Caco-2 (cell line): Measurements from ENCODE around the gene PRND. TPM values are rescaled to one million over a fixed set of nuclear protein-coding genes. Genes with fewer than 3 reads are reported as not detected.

Source experiments
- BruUV-seq: library from RNA; stranded (reverse); fragments of 400-500 nt; replicated peaks from 2 replicates; lab custom pipeline; 2021; lab: Mats Ljungman, UMichigan
- CTCF ChIA-PET: fragments of 300-600 bp; sonication (Branson Sonifier 250); formaldehyde crosslinking; loops from one replicate; lab custom pipeline; 2022; ENCODE audit warnings: antibody characterized with exemption; lab: Charles Lee
- POLR2A ChIA-PET: fragments of 300-600 bp; sonication (Branson Sonifier 250); formaldehyde crosslinking; loops from one replicate; lab custom pipeline; 2022; ENCODE audit warnings: antibody characterized with exemption; lab: Charles Lee
- DNase-seq, 2 experiments: peaks; one replicate each; pipeline versions ENCODE4 v3.0.0 to v3.0.0-alpha.2; 2020 to 2022
- H3K27me3 ChIP-seq: replicated peaks from 2 replicates; pipeline ENCODE4 v1.6.0; 2011; ENCODE audit warnings: low read length; ENCODE audit not compliant: control insufficient read depth, insufficient read depth
- H3K36me3 ChIP-seq: 2 replicates; pipeline ENCODE4 v1.5.1; 2011; ENCODE audit warnings: low read length; ENCODE audit not compliant: control insufficient read depth, insufficient read depth
- H3K4me1 ChIP-seq: fragments of 250-450 bp; sonication (Bioruptor Pico); 2 replicates; pipeline ENCODE4 v1.5.1; 2020; ENCODE audit warnings: mild to moderate bottlenecking
- H3K4me3 ChIP-seq: 2 replicates; pipeline ENCODE4 v1.5.1; 2011; ENCODE audit warnings: low read depth, mild to moderate bottlenecking, control low read depth, low read length
- H3K9me3 ChIP-seq: fragments of 250-450 bp; sonication (Bioruptor Pico); 2 replicates; pipeline ENCODE4 v1.5.1; 2020; ENCODE audit warnings: mild to moderate bottlenecking, moderate library complexity
- H3K27ac Mint-ChIP-seq: one replicate; pipeline ENCODE4 v1.8.0; 2022; ENCODE audit warnings: mixed read lengths; ENCODE audit not compliant: unreplicated experiment
- H3K27me3 Mint-ChIP-seq: one replicate; pipeline ENCODE4 v1.8.0; 2022; ENCODE audit warnings: mixed read lengths; ENCODE audit not compliant: insufficient read depth, unreplicated experiment
- H3K36me3 Mint-ChIP-seq: one replicate; pipeline ENCODE4 v1.8.0; 2022; ENCODE audit warnings: mild to moderate bottlenecking, mixed read lengths; ENCODE audit not compliant: insufficient read depth, unreplicated experiment
- H3K4me1 Mint-ChIP-seq: one replicate; pipeline ENCODE4 v1.8.0; 2022; ENCODE audit warnings: low read depth, mixed read lengths; ENCODE audit not compliant: unreplicated experiment
- H3K4me3 Mint-ChIP-seq: one replicate; pipeline ENCODE4 v1.8.0; 2022; ENCODE audit warnings: mild to moderate bottlenecking, moderate library complexity, mixed read lengths; ENCODE audit not compliant: unreplicated experiment
- H3K9me3 Mint-ChIP-seq: one replicate; pipeline ENCODE4 v1.8.0; 2022; ENCODE audit warnings: mixed read lengths; ENCODE audit not compliant: unreplicated experiment
- intact Hi-C: fragments of 100-400 bp; cut with micrococcal nuclease; formaldehyde crosslinking; loops from one replicate; pipeline ENCODE4 v1.10.0; 2022; ENCODE audit not compliant: unreplicated experiment
- total RNA-seq: library from RNA; stranded (reverse); gene quantifications from 2 replicates; pipeline ENCODE4 v1.2.3, GENCODE V29; 2022
- TF ChIP-seq, protein P1 (sequence below), 2 experiments: fragments of 200-600 bp in 1 of 2; IDR thresholded peaks; 1 replicate in 1 of 2; 2 replicates in 1 of 2; pipeline versions ENCODE4 v1.5.1 to v1.8.0; 2011 to 2022; ENCODE audit warnings: antibody characterized with exemption in 1 of 2, control low read depth in 1 of 2, inconsistent platforms in 1 of 2, low read depth in 1 of 2, low read length in 1 of 2, mild to moderate bottlenecking in 1 of 2, moderate library complexity in 1 of 2; ENCODE audit not compliant: insufficient read depth in 1 of 2, severe bottlenecking in 1 of 2, unreplicated experiment in 1 of 2

PRND gene
- total RNA-seq, 1 experiment from 2014 or later, result not detected

DNA sequence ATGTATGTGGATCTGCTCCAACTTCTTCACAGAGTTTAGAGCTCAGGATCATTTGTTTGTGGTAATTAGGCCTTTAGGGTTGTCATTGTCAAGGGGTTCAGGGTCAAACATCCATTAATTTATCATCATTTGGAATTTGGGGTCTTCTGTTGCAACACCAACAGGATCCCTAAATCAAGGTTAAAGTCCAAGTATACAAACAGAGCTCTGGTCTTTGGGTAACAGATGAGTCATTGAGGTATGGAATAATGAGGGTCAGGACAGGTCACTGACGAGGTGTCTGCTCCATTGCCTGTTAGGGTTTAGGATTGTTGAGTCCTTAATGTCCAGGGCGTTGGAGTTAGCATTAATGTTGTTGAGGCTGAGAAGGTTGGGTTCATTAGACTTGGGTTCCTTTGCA lies 47.6 kb downstream of the PRND start:
- Mint-ChIP-seq H3K4me3 (no peak overlapping the region), H3K27me3 (no peaks in the 10 kb centered on the region), H3K4me1 (no peaks in the 10 kb centered on the region), H3K27ac (no peak overlapping the region), H3K36me3 (no peaks in the 10 kb centered on the region), H3K9me3 (peaks cover 32% of the 10 kb centered on the region)
- H3K4me1 ChIP-seq, result no peaks in the 10 kb centered on the region
- TF ChIP-seq, protein P1, sequence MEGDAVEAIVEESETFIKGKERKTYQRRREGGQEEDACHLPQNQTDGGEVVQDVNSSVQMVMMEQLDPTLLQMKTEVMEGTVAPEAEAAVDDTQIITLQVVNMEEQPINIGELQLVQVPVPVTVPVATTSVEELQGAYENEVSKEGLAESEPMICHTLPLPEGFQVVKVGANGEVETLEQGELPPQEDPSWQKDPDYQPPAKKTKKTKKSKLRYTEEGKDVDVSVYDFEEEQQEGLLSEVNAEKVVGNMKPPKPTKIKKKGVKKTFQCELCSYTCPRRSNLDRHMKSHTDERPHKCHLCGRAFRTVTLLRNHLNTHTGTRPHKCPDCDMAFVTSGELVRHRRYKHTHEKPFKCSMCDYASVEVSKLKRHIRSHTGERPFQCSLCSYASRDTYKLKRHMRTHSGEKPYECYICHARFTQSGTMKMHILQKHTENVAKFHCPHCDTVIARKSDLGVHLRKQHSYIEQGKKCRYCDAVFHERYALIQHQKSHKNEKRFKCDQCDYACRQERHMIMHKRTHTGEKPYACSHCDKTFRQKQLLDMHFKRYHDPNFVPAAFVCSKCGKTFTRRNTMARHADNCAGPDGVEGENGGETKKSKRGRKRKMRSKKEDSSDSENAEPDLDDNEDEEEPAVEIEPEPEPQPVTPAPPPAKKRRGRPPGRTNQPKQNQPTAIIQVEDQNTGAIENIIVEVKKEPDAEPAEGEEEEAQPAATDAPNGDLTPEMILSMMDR (IDR thresholded peaks at IDR 0.05; ENCODE audit: insufficient read depth in 1 of 2, low read depth in 1 of 2, low read length in 1 of 2, severe bottlenecking in 1 of 2, unreplicated experiment in 1 of 2), result no peak
- no peaks in the 10 kb centered on the region for H3K36me3 ChIP-seq
- H3K27me3 ChIP-seq, result no peaks in the 10 kb centered on the region
- CTCF ChIA-PET, result interaction anchor here (0.5 kb wide), 1 partner anchor 16 kb away, joined by 4 read pairs; no protein-coding TSS in a partner anchor
- POLR2A ChIA-PET, result no interaction called here
- H3K9me3 ChIP-seq, result peaks cover 21% of the 10 kb centered on the region
- DNase-seq, result no peak
- intact Hi-C loops, result no loop called here
- no TSS peak for BruUV-seq
- no peak overlapping the region for H3K4me3 ChIP-seq

GRCh38 chr20:4770026-4770425 lies 48.3 kb downstream of the PRND start:
- H3K36me3 Mint-ChIP-seq, result no peaks in the 10 kb centered on the region
- TF ChIP-seq, protein P1 (IDR thresholded peaks at IDR 0.05; ENCODE audit: insufficient read depth in 1 of 2, low read depth in 1 of 2, low read length in 1 of 2, severe bottlenecking in 1 of 2, unreplicated experiment in 1 of 2), result no peak
- POLR2A ChIA-PET, result no interaction called here

DNA sequence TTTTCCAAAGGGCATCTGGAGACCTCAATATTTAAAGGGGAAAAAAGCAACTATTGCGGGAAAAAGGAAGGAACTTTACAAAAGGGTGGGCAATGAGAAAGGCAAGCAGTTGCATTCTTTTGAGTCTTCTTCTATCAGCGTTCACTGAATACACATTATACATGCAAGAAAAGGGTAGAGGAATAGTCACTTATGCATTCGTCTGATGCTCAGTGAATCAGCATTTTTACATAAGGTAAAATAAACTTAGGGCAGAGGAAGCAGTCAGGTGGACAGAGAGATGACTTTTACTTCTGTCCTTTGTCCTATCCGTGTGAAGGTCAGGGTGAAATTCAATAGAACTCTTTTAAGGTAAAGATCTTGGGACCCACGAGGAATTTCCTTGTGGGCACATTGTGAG lies 49.3 kb downstream of the PRND start:
- H3K27me3 Mint-ChIP-seq, result no peaks in the 10 kb centered on the region
- H3K27me3 ChIP-seq, result no peaks in the 10 kb centered on the region
- BruUV-seq, result no TSS peak
- DNase-seq, result no peak
- CTCF ChIA-PET, result no interaction called here
- intact Hi-C loops, result no loop called here
- H3K9me3 ChIP-seq, result peaks cover 21% of the 10 kb centered on the region
- H3K36me3 Mint-ChIP-seq, result peaks cover 2% of the 10 kb centered on the region
- H3K4me3 Mint-ChIP-seq, result no peak overlapping the region
- POLR2A ChIA-PET, result no interaction called here
- H3K4me1 Mint-ChIP-seq, result no peaks in the 10 kb centered on the region
- TF ChIP-seq, protein P1 (IDR thresholded peaks at IDR 0.05; ENCODE audit: insufficient read depth in 1 of 2, low read depth in 1 of 2, low read length in 1 of 2, severe bottlenecking in 1 of 2, unreplicated experiment in 1 of 2), result no peak
- no peak overlapping the region for H3K27ac Mint-ChIP-seq
- peaks cover 32% of the 10 kb centered on the region for H3K9me3 Mint-ChIP-seq
- no peaks in the 10 kb centered on the region for H3K36me3 ChIP-seq
- H3K4me1 ChIP-seq, result no peaks in the 10 kb centered on the region
- H3K4me3 ChIP-seq, result no peak overlapping the region

More at GRCh38 chr20:4770026-4770425, 48.3 kb downstream of the PRND start:
- Mint-ChIP-seq H3K9me3 (peaks cover 32% of the 10 kb centered on the region), H3K4me1 (no peaks in the 10 kb centered on the region), H3K4me3 (no peak overlapping the region), H3K27ac (no peak overlapping the region), H3K27me3 (no peaks in the 10 kb centered on the region)
- CTCF ChIA-PET, result no interaction called here
- no peaks in the 10 kb centered on the region for H3K36me3 ChIP-seq
- no peak for DNase-seq
- no peaks in the 10 kb centered on the region for H3K27me3 ChIP-seq
- no TSS peak for BruUV-seq
- peaks cover 21% of the 10 kb centered on the region for H3K9me3 ChIP-seq
- H3K4me1 ChIP-seq, result no peaks in the 10 kb centered on the region
- intact Hi-C loops, result no loop called here
- no peak overlapping the region for H3K4me3 ChIP-seq
